ENCODE data around the gene RFX6.
"Not testable (repeated sequence)": the region's sequence is repeated elsewhere in the genome, so short reads cannot be mapped to it uniquely, and the experiment has no call there.

The RFX6 gene

GRCh38 chr6:116876635-116877611 lies at the start of gene RFX6:
RFX6 (plus strand) TSS chr6:116877242; CDS start chr6:116877276, 34 bp downstream.
- DNase-seq = no peak

- no peak for DNase-seq
Measured at GRCh38 chr6:116827561-116828240, 49.3 kb upstream of the RFX6 start.

GRCh38 chr6:116828983-116829382 lies 48.1 kb upstream of the RFX6 start, which contains the start of gene GPRC6A:
GPRC6A (minus strand) TSS chr6:116829083; CDS start chr6:116829013, 70 bp downstream.
- DNase-seq = no peak

- not testable (repeated sequence) for DNase-seq
Measured at GRCh38 chr6:116834526-116834925, 42.5 kb upstream of the RFX6 start.

GRCh38 chr6:116836606-116837342 lies 40.3 kb upstream of the RFX6 start:
- no peak for DNase-seq

- no peak for DNase-seq
Measured at GRCh38 chr6:116840091-116840490, 37.0 kb upstream of the RFX6 start.

GRCh38 chr6:116842459-116842858 lies 34.6 kb upstream of the RFX6 start:
- DNase-seq = no peak

- DNase-seq = peak; percentile 99
Measured at GRCh38 chr6:116847227-116847626, 29.8 kb upstream of the RFX6 start.

- DNase-seq = no peak
Measured at GRCh38 chr6:116858060-116858459, 19.0 kb upstream of the RFX6 start.

GRCh38 chr6:116859264-116859663 lies 17.8 kb upstream of the RFX6 start:
- DNase-seq = no peak

GRCh38 chr6:116866281-116866871 lies 10.7 kb upstream of the RFX6 start:
- DNase-seq = no peak

- DNase-seq = no peak
Measured at GRCh38 chr6:116872771-116873170, 4.3 kb upstream of the RFX6 start.

GRCh38 chr6:116876107-116876506 lies 935 bp upstream of the RFX6 start:
- no peak for DNase-seq

- no peak for DNase-seq
Measured at GRCh38 chr6:116877743-116878142, 701 bp downstream of the RFX6 start.

- no peak for DNase-seq
Measured at GRCh38 chr6:116881236-116881635, 4.2 kb downstream of the RFX6 start.

- no peak for DNase-seq
Measured at GRCh38 chr6:116883005-116883404, 6.0 kb downstream of the RFX6 start.

GRCh38 chr6:116884530-116884929 lies 7.5 kb downstream of the RFX6 start:
- DNase-seq = no peak

- DNase-seq = no peak
Measured at GRCh38 chr6:116887168-116887567, 10.1 kb downstream of the RFX6 start.

- DNase-seq = no peak
Measured at GRCh38 chr6:116887894-116888293, 10.9 kb downstream of the RFX6 start.

- DNase-seq = no peak
Measured at GRCh38 chr6:116888732-116889360, 11.8 kb downstream of the RFX6 start.

- DNase-seq = no peak
Measured at GRCh38 chr6:116894669-116895068, 17.6 kb downstream of the RFX6 start.

- no peak for DNase-seq
Measured at GRCh38 chr6:116895935-116896334, 18.9 kb downstream of the RFX6 start.
